IMR-90 (cell line): ENCODE results near the gene BAIAP2.

Experiments used
- BHLHE40 ChIP-seq: fragments of 150-350 bp; IDR thresholded peaks from 2 replicates; pipeline ENCODE4 v1.6.1; 2016; ENCODE audit warnings: mild to moderate bottlenecking, low read depth, low read length
- CEBPB ChIP-seq: IDR thresholded peaks from 2 replicates; pipeline ENCODE4 v1.6.1; 2012; ENCODE audit warnings: low read depth, low read length, improper control_type of control experiment
- MAFK ChIP-seq: IDR thresholded peaks from 2 replicates; pipeline ENCODE4 v1.6.1; 2012; ENCODE audit warnings: low read depth, low read length, improper control_type of control experiment
- MAZ ChIP-seq: IDR thresholded peaks from 2 replicates; pipeline ENCODE4 v1.6.1; 2012; ENCODE audit warnings: low read depth, mild to moderate bottlenecking, low read length, improper control_type of control experiment, moderate library complexity, borderline replicate concordance
- POLR2A ChIP-seq: IDR thresholded peaks from 2 replicates; pipeline ENCODE4 v1.6.1; 2012; ENCODE audit warnings: mild to moderate bottlenecking, low read depth, low read length
- RAD21 ChIP-seq: IDR thresholded peaks from 2 replicates; pipeline ENCODE4 v1.6.1; 2012; ENCODE audit warnings: low read length, improper control_type of control experiment
- RCOR1 ChIP-seq: IDR thresholded peaks from 2 replicates; pipeline ENCODE4 v1.6.1; 2012; ENCODE audit warnings: mild to moderate bottlenecking, low read length, improper control_type of control experiment; ENCODE audit not compliant: insufficient replicate concordance
- SMC3 ChIP-seq: fragments of 150-350 bp; IDR thresholded peaks from 2 replicates; pipeline ENCODE4 v1.6.1; 2016; ENCODE audit warnings: low read depth, mild to moderate bottlenecking, antibody characterized with exemption, low read length, moderate library complexity
- TF ChIP-seq, protein P1 (sequence below): conservative IDR thresholded peaks from 2 replicates; pipeline ENCODE4 v1.5.1; 2012; ENCODE audit warnings: mild to moderate bottlenecking, low read depth, low read length, improper control_type of control experiment
- TF ChIP-seq, protein P2 (sequence below): fragments of 150-350 bp; IDR thresholded peaks from 2 replicates; pipeline ENCODE4 v1.6.1; 2017; ENCODE audit warnings: mild to moderate bottlenecking, antibody characterized with exemption, low read length, low read depth

DNA sequence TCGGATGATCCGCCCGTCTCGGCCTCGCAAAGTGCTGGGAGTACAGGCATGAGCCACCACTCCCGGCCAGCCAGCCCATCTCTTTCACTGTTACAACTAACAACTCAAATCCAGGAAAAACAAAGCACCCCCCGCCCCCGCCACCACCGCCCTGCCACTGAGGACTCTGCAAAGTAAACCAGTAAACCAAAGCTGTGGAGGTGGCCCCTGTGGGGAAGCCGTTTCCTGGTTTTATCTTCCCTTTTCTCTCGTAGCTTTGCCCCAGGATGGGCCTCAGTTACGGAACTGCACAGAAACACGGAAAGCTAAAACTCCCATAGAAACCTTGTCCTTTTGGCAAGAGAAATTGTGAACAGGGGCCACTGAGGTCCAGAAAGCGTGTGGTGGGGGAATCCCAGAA lies 25.8 kb upstream of the BAIAP2 start:
- TF ChIP-seq, protein P1, sequence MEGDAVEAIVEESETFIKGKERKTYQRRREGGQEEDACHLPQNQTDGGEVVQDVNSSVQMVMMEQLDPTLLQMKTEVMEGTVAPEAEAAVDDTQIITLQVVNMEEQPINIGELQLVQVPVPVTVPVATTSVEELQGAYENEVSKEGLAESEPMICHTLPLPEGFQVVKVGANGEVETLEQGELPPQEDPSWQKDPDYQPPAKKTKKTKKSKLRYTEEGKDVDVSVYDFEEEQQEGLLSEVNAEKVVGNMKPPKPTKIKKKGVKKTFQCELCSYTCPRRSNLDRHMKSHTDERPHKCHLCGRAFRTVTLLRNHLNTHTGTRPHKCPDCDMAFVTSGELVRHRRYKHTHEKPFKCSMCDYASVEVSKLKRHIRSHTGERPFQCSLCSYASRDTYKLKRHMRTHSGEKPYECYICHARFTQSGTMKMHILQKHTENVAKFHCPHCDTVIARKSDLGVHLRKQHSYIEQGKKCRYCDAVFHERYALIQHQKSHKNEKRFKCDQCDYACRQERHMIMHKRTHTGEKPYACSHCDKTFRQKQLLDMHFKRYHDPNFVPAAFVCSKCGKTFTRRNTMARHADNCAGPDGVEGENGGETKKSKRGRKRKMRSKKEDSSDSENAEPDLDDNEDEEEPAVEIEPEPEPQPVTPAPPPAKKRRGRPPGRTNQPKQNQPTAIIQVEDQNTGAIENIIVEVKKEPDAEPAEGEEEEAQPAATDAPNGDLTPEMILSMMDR: no peak
- TF ChIP-seq MAFK (no peak), POLR2A (no peak), CEBPB (no peak), RCOR1 (no peak), BHLHE40 (no peak), RAD21 (no peak), MAZ (no peak), SMC3 (no peak)
- TF ChIP-seq, protein P2, sequence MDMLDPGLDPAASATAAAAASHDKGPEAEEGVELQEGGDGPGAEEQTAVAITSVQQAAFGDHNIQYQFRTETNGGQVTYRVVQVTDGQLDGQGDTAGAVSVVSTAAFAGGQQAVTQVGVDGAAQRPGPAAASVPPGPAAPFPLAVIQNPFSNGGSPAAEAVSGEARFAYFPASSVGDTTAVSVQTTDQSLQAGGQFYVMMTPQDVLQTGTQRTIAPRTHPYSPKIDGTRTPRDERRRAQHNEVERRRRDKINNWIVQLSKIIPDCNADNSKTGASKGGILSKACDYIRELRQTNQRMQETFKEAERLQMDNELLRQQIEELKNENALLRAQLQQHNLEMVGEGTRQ: no peak
